GM21529 (cell line): ENCODE data around the gene CLDN2.
A peak's percentile ranks its signal among the peaks of the same experiment; 100 is the strongest.
"Not testable (repeated sequence)": the region's sequence is repeated elsewhere in the genome, so short reads cannot be mapped to it uniquely, and the experiment has no call there.

Experiments
- ATAC-seq: cut with Tn5 transposase; IDR thresholded peaks from one replicate; pipeline ENCODE4 v1.9.1; 2021; ENCODE audit not compliant: unreplicated experiment

The CLDN2 gene, protein sequence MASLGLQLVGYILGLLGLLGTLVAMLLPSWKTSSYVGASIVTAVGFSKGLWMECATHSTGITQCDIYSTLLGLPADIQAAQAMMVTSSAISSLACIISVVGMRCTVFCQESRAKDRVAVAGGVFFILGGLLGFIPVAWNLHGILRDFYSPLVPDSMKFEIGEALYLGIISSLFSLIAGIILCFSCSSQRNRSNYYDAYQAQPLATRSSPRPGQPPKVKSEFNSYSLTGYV

DNA sequence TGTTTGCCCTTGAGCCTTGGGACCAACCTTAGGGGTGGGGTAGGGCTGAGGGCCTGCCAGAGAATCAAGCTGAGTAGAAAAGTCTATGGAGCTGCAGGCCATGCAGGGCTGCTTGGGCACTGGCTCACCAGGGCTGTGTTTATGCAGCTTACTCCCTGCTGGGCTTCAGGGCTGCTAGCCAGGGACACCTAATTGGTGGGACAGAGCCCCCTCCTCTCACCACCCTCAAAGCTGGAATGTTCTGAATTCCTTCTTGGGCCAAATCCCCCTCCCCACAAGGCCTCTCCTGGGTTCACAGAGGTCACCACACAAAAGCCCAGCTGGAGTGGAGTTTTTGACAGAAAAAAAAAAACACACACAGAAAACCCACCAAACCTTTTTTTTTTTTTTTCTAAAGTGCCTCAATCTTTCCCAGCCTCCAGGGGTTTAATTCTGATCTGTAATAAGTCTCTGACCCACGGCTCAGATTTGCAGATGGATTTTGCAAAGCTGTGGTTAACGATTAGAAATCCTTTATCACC lies at the start of gene CLDN2:
Gene CLDN2, plus strand, starts transcription at position 471 of the 521 bp plus-strand sequence. CDS start 7,827 bp downstream, outside the sequence.
- ATAC-seq, result no peak

DNA sequence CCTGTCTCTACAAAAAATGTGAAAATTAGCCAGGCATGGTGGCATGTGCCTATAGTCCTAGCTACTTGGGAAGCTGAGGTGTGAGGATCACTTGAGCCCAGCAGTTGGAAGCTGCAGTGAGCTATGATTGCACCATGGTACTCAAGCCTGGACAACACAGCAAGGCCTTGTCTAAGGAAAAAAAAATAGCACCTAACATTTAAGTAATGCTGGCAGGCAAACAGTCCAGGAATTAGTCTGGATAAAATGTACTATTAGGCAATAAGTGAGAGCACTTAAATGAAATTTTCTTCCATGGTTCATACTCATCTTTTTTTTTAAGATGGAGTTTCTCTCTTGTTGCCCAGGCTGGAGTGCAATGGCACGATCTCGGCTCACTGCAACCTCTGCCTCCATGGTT lies 47.4 kb upstream of the CLDN2 start:
- ATAC-seq, result not testable (repeated sequence)

DNA sequence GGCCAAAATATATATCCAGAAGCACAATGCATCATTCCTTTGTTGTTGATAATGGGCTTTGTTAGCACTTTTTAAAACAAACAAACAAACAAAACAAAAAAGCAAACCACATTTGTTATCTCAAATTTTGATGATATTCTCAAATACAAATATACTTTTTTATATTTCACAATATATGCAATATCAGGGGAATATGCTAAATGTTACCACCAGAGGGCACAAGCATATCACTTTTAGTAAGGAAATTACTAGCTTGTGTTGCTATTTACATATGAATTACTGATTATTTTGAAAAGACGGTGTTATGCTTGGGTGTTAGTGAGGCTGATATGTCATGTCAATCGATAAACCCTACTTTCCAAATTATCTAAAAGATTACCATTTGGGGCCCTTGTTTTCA lies 46.1 kb upstream of the CLDN2 start:
- peak; percentile 52 for ATAC-seq

DNA sequence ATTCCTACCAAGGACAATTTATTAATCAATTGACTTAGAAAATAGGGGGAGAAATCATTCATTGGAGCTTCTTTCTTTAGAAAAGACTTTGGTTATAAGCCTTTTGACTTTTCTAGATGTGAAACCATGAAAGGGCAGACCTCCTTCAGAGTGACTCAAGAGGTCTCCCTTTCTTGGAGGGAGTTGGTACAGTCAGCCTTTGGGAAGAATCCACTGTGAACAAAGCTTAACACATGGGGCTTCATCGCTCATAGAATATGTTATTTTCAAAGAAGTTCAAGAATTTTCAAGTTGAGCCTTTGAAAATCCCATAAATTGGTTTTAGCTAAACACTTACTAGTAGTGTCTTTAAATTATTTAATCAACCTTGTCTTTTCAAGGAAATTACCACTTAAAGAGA lies 45.1 kb upstream of the CLDN2 start:
- no peak for ATAC-seq

DNA sequence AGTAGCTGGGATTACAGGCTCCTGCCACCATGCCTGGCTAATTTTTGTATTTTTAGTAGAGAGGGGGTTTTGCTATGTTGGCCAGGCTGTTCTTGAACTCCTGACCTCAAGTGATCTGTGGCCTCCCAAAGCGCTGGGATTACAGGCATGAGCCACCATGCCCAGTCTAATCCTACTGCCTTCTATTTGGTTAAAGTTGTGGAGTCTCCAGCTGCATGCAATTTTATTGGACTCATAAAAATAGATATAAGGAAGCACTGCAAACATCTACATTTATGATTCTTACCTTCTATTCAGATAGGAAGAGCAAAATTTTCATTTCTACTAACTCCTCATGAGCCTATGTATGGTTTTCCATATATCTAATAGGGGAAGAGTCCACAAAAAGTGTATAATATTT lies 30.7 kb upstream of the CLDN2 start:
- no peak for ATAC-seq

DNA sequence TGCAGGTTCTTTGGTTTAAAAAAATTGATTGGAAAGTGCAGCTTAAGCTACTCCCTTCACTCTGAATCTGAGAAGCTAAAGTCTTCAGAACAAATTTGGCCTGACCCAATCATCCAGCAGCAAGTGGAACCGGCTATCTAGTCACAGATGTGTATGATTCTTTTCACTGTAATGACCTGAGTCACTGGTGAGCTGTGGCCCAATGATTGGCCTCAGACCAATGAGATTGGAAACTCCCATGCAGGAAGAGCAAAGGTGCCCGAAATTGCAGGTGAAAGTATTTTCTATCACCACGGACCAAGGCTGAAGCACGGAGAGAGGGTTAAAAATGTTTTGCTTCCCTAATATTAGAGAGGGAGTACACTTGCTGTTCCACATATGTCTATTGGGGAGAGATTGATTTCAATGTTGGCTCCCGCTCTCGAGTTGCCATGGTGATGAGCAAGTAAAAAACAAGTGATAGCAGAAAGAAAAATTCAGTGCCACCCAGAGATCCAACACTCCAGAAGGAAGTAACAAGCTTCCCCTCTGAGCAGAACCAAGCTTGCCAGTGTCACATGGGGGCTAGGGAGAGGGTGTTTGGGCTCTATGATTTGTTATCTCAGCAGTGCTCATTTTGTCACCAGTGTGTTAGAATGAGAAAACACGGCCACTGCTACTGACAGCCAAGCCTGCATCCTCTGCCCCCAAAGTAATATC lies 28.3 kb upstream of the CLDN2 start:
- ATAC-seq, result no peak

DNA sequence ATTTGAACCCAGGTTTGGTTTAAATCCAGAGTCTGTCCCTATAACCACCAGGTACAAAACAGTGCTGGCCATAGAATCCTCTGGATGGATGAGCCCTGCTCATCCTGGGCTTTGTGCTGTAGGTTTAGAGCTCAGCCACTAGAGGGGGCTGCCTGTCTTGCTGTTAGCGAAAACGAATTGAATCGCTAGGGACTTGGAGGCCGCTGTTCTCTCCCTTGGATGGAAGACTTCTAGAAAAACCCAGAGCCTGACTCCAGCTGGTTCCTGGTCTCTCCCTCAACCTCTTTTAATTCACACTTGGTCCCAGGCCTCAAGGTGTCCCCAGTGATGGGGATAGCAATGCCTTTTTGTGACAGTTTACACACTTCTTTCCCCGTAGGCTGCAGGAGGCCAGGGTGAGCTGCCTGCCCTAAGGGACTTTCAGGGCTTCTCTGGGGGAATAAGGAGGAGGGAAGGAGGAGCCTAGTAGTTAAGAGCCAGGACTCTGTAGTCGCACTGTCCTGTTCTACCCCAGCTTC lies 25.8 kb upstream of the CLDN2 start:
- peak; percentile 78 for ATAC-seq

DNA sequence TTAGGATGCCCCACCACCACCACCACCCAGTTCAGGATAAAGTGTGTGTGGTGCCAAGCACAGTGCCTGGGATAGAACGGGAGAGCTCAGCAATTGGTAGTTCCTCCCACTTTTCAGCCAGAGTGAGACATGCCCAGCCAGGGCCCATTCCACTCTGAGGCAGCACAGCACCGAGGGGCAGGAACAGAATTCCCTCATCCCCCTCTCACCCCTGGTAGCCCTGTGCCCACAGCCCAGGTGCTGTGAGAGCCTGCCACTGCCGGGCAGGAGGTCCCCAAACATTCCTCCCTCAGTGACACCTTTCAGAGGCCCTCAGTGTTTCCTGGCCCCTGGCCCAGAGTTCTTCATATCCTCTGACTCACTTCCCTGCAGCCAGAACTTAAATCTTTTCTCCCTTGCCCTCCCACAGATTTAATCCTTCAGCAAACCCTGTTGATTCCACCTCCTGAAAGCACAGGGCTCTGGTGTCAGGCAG lies 25.2 kb upstream of the CLDN2 start:
- ATAC-seq, result no peak

DNA sequence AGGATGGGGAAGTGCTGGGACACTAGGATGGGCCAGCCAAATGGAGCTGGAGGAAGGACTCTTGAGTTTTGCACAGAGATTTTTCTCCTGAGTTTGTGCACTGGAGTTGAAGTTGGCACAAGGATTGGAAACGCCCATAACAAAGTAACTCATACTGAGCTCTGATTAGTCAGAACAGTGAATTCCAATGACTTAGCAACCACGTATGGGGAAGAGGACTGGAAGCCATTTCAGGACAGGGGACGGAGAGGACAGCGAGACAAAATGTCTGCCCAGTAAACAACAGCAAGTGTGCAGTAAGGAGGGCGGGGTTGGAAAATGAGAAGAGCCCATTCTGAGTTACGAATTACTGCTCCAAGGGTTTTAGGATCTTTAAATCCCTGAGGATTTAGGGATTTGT lies 22.9 kb upstream of the CLDN2 start:
- ATAC-seq, result no peak

DNA sequence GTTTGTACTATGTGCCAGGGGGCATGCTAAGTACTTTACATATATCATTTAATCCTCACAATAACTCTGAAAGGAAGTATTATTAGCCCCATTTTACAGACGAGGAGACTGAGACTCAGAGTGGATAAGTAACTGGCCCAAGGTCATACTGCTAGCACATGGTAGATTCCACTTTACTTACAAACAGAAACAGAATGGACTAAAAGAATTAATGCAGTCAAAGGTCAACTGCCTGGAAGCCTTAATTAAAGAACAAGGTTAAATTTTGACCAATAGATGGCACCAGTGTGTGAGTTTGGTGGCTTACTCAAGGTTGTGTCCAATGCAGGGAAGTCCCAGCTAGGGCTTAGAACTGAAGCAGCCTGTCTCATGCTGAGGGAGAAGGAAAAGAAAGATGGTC lies 21.7 kb upstream of the CLDN2 start:
- ATAC-seq, result peak; percentile 53

DNA sequence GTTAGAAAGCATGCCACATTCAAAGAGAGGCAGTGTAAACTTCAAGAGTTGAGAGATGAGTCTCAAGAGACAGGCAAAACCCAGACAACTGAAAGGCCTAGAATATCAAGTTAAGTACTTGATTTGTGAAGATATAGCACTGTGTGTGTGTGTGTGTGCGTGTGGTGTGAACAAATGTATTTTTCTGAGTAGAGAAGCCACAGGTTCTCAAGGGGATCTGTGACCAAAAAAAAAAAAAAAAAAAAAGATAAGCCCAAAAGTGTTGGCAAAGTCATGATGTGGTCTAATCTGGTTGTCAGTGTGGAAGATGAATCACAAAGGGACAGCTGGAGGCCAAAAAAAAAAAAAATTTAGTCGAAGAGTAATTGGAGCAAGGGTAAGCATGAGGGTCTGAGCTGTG lies 20.9 kb upstream of the CLDN2 start:
- ATAC-seq, result no peak

DNA sequence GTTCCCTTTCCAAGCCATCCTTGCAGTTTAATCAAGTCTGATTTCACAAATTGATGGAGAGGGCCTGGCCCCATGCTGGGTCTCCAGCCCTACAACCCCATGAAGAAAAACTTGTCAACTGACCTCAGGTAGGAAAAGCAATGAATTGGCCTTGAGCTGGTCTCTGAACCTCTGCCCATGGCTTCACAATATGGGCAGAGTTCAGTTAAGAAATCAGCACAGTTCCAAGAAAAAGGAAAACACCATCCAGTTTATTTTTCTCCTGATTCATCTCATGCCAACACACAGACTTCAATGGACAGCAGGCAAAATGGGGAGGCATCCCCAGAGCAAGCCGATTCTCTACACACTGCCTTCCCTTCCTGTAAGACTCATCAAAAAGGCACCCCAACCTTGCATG lies 20.4 kb upstream of the CLDN2 start:
- no peak for ATAC-seq

DNA sequence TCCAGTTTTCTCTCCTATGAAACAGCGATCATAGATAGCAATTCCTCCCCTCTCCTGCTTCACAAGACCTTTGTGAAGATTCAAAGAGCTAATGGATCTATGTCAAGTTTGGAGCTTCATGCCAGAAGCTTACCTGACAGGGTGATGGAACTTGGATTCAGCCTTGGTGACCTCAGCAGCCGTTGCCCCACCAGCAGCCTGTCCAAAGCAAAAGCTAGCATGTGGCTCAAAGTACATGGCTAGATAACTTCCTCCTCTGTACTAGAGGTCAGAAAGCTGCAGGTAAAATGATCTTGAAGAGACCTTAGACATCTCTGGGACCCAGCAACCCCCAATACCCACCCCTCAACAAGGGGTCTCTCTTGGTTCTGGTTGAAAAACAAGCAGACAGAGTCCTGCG lies 18.9 kb upstream of the CLDN2 start:
- no peak for ATAC-seq

DNA sequence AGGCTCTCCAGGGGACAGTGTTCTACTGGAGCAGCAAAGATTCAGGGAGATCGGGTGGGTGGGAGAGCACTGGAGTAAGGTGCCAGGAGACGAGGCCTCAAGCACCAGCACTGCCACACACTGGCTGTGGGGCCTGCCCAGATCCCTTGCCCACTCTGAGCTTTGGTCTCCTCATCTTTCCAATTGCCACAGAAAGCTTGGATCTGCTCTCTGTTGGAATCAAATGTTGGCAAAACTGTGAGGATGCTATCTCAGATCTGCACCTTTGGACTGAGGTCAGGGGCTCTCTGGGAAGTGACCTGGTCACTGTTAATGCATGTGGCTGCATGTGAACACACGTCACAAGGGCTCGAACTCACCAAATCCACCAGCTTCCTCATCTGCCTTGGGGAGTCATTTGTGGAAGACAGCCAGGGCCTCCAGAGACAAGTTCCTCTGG lies 18.4 kb upstream of the CLDN2 start:
- ATAC-seq, result no peak

DNA sequence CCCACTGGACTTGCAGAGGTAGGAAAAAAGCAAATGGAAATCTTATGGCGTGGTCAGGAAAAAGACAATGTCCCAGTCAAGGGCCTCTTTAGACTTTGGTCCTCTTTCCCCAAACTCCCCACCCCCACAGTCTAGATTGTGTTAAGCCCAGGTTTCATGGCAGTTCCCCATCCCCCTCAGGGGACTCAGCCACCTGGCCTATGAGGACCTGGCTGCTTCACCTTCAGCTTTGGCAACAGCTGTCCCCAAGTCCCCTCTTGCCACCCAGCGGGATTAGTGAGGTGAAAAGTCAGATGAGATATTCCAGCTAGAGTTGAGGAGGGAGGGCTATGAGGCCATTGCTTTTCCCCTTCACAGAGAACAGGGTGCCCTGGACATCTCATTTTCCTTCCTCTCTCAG lies 17.5 kb upstream of the CLDN2 start:
- ATAC-seq, result no peak

DNA sequence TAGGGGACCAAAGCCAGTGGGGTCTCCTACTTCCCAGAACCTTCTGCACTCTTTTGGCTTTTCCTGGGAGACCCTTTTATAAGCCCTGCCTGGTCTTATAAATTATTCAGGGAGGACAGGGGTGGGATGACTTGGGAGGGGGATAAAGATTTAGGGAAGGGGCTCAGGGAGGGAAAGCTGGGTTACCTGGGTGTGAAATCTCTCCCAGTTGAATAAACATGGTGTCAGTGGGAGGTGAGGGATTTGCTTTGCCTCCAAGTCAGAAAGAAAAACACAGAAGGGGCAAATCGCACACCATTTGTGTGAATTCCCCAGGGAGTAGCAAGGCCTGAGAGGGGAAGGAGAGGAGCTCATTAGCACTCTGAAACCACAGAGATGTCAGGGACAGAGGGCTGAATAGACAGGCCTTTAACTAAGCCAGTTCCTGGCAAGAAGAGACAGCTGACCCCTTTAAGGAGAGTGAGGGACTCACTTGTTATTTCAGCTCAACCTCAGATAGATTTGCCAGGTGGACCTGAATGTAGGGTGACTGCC lies 16.8 kb upstream of the CLDN2 start, which contains the start of gene RIPPLY1:
Gene RIPPLY1, minus strand, starts transcription at position 51 of the 534 bp plus-strand sequence. CDS start 54 bp downstream, outside the sequence.
- ATAC-seq, result no peak

DNA sequence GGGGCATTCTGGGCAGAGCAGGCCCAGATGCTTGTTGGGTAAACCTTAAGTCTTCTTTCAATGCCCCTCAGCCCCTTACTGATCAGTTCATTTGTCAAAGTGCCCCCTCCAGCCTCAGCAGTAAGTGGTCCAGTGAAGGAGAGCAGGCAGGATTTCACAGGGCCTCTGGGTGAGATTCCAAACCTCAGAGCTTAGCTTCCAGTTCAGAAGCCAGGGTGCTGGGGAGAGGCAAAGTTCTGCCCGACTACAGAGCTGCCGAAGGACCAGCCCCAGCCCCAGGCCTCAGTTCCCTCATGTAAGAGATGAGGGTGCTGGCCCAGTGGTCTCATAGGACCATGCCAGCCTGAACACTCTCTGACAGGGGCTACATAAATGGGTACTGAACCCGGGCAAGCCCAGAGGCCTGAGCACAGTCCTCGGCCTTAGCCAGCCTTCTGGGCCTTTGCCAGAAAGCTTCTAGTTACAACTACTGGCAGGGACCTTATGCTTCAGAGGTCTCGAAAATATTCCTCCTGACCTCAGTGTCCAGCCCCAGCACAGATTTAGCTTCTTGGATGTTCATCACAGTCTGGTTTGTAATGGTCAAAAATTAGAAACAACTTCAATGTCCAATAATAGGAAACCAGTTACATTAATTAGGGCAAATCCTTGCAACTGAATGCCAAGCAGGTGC lies 16.2 kb upstream of the CLDN2 start:
- no peak for ATAC-seq

DNA sequence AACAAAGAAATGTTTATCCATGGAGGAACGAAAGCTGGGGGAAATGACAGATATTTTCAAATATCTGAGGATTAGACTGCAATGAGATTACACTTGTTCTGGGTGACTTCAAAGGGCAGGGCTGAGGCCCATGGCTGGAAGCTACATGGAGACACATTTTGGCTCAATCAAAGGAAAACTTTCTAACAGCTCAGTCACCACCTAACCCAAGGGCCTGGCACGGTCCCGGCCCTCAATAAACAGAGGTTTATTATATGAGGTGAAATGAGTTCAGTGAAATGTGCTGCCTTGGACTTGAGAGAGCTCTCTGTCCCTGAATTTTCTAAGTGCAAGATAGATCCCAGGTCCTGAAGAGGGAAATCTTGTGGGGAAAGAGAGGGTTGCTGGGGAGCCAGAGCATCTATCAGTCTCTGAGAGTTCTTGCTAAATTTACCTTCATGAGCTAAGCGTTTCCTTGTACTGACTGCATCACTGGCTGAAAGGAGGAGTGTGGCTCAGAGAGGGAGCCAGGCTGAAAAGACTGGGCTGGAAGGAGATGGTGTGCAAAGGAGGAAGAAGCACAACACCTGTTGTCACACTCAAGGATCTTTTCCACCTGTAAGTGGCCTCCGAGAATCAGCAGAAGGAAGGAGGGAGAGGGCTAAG lies 15.0 kb upstream of the CLDN2 start:
- ATAC-seq, result no peak

DNA sequence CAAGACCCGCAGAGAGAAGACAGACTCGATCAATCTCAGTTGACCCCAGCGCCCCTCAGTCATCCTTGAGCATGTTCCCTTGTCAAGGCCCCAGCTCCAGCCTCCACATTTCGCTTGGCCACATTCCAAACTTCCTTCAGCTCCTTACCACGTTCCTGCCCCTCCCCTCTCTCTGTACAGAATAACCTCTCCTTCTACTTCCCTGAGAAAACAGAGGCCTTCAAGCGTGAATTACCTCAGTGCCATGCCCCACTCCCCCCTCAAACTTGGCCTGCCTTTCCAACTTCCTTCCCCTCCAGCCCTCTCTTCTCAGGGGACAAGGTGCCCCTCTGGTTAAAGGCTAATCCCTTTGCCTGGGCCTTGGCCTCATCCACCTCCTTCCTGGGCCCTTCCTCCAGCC lies 13.8 kb upstream of the CLDN2 start:
- no peak for ATAC-seq

DNA sequence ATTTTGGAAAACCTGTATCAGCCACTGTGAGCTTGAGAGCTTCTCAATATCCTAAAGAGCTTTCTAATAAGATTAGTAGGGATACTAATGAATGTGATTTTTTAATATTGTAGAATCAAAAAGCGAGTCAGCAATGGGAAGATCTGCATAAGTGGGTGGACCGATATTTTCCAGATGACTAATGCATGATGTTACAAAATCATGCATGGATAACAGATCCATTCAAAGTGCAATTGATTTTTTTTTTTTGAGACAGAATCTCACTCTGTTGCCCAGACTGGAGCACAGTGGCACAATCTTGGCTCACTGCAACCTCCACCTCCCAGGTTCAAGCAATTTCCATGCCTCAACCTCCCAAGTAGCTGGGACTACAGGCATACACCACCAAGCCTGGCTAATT lies 7.3 kb upstream of the CLDN2 start:
- no peak for ATAC-seq
